ENCODE results near the gene EYA4.
A peak's percentile ranks its signal among the peaks of the same experiment; 100 is the strongest.

The EYA4 gene

GRCh38 chr6:133456944-133457343, 215.8 kb downstream of the EYA4 start:
- DNase-seq (ENCODE audit: low spot score): no peak

- DNase-seq (ENCODE audit: low spot score): no peak
Observed at GRCh38 chr6:133460101-133460500, 218.9 kb downstream of the EYA4 start.

GRCh38 chr6:133463790-133464189, 222.6 kb downstream of the EYA4 start:
- DNase-seq (ENCODE audit: low spot score): no peak

DNA sequence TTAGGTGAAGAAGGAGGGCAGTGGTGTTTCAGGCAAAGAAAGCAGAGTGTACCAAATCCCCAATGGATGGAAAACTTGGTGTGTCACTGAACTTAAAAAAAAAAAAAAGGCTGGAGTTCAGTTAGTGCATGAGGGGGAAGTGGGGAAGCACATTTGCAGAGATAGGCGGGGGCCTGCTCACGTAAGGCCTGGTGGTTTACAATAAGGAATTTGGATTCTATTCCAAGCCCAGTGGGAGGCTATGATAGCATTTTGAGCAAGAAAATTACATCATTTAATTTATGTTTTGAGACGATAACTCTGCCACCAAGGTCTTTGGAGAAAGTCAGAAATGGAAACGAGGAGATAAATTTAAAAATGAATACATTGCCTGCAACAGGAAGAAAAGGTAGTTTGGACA, 225.5 kb downstream of the EYA4 start:
- DNase-seq (ENCODE audit: low spot score): no peak

DNA sequence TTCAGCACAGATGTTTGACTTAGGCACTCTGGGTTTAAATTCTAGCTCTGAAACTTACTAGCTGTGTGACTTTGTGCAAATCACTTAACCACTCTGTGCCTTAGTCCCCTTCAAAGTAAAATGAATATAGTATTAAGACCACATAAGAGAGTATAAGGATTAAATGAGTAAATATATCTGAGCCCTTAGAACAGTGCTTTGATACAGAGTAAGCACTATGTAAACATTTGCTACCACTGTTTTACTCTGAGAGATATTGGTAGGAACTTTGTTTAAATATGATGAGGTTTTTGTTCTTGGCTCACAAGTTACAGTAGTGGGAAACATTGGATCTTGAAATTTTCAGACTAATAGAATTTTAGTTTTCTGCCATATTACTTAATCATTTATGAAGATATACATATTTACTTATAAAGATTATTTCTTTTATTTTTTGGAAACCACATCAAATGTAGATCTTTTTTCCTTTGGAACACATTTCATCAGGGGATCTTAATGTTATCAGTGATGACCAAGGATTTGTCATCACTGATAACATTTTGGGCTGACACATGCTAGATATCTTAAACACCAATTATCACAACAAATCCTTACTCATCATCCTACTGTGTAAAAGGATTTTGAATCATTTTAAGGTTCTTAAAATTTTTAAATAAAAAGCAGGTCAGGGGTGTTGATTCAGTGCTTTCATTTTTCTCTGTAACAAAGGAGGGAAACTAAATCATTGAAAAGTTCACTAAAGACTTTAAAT, 226.2 kb downstream of the EYA4 start:
- no peak for DNase-seq (ENCODE audit: low spot score)

GRCh38 chr6:133467982-133468380, 226.8 kb downstream of the EYA4 start:
- no peak for DNase-seq (ENCODE audit: low spot score)

DNA sequence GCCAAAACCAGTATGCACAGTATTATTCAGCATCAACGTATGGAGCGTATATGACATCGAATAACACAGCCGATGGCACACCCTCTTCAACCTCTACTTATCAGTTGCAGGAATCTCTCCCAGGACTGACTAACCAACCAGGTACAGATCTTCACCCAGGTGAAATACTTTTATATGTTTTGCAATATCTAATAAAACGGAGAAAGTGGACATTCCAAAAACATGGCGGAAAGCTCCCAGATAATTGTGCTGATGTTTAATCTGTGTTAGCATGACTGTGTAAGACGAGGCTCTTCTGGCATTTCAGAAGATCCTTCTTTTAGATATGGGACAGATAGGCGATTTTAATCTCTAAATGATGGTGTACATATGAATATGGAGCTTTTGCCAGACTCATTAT, 227.4 kb downstream of the EYA4 start:
- DNase-seq (ENCODE audit: low spot score): no peak

DNA sequence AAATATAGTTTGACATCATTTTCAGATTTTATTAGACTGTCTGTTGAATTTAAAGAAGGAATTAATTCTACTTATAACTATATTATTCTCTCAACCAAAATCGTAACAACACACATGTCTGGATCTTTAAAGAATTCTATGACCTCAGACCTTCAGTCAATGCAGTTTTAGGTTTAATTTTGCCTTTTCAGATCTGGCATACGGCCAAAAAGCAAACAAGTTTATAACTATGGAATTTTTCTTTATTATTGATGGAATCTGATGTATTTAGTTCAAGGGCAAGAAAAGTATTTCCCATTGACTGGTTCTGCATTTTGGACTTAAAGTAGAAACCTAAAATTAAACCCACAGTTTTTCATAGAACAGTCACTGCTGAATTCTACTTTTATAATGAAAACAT, 233.4 kb downstream of the EYA4 start:
- DNase-seq (ENCODE audit: low spot score): no peak

DNA sequence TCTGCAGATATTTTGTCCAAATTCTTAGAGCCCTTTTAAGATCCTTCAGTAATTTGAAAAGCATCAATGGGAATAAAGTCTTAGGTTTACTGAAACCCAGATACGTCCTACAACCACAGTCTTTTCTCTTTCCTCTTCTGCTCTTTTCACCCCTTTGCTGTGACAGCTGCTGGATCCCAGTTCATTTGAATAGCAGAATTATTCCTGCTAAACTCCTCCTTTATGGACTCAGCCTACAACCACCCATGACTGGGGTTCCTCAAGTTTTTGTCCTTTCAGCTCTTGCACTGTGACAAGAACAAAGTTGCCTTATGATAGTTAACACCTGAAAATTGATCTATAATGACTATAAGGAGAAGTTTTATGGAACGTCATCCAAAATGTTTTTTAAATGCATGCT, 237.5 kb downstream of the EYA4 start:
- no peak for DNase-seq (ENCODE audit: low spot score)

DNA sequence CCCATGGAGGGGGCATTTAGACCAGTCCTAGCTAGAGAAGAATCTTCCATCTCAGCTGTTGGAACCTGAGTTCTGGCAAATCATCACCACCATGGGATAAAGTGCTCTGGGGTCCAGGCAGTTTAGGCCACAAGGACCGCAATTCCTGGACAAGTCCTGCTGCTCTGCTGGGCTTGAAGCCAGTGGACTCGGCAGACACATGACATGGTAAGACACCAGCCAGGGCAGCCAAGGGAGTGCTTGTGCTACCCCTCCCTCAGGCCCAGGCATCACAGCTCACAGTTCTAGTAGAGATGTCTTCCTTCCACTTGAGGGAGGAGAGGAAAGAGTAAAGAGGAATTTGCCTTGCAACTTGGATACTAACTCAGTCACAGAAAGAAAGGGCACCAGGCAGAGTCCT, 246.0 kb downstream of the EYA4 start:
- no peak for DNase-seq (ENCODE audit: low spot score)

- DNase-seq (ENCODE audit: low spot score): no peak
Observed at GRCh38 chr6:133495205-133495903, 254.2 kb downstream of the EYA4 start.

DNA sequence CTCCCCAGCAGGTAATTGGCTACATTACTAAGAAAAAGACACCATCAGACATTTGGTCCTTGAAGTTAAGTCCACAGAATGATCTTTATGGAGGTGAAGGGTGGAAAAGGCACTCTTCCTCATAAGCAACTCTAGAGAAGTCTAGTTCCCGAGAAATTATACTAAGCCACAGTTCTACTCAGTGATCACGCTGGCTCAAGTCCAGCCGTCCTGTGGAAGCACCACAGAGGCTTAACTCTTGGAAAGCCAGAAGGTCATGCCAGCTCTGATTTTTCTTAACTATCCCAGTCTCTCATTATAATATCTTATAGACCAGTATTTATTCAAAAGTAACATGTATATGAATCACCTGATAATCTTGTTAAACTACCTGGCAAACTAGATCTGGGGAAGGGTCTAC, 258.5 kb downstream of the EYA4 start:
- DNase-seq (ENCODE audit: low spot score): no peak

DNA sequence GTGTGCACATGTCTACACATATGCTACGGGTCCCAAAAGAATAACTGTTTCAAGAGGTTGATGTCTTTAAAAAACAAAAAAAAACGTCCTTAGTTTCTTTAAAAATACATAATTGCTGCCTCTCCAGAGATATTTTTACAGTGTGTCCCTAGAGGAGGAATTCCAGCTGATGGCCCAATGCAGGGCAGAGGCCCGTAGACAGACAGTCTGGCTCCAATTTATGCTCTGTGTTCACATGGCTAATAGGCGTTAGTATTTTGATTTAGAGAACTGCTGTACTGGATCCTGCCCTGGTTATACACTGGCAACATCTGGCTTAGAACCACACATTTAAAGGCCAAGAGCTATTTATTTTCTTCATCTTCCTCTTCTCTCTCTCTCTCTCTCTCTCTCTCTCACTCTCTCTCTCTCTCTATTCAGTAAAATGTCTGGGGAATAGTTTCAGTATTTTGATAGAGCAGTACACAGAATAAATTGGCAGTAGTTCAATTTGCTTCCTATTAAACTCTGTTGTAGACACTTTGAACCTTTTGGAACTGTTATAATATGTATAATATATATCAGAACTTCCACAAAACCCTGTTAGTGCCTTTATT, 260.6 kb downstream of the EYA4 start:
- no peak for DNase-seq (ENCODE audit: low spot score)

GRCh38 chr6:133502441-133503335, 261.5 kb downstream of the EYA4 start:
- no peak for DNase-seq (ENCODE audit: low spot score)

- DNase-seq (ENCODE audit: low spot score): no peak
Observed at GRCh38 chr6:133503336-133503729, 262.2 kb downstream of the EYA4 start.

DNA sequence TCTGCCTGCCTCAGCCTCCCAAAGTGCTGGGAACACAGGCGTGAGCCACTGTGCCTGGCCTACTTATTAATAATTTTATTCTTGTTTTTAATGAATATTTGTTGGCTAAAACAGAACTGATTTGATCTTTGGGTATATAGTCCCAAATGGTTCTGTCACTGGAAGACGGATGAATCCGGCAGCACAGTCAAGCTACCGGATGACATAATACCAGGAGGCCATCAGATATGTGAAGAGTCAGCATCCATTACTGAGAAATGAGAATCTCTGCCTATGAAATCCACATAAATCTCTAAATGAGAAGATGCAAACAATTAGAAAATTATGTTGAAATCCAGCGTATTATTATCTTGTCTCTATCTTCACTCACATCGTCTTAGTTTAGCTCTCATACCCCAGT, 263.0 kb downstream of the EYA4 start:
- no peak for DNase-seq (ENCODE audit: low spot score)

- no peak for DNase-seq (ENCODE audit: low spot score)
Observed at GRCh38 chr6:133504761-133505160, 263.6 kb downstream of the EYA4 start.

DNA sequence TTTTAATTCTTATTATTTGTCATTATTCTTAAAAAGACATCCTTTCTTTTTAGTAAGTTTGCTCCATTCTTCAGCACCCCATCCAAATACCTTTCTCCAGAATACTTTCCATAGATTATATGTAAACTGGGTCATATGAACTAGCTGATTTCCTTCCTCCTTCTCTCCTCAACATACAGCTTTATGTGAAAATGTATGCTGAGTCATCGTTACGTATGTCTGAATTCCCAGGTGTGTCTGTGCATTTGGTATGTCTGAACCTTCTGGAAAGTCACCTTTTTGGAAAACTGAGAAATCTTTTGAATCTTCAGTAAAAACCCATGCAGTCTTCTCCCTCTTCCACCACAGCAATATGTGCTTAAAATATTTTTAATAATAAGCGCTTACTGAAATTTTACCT, 264.5 kb downstream of the EYA4 start:
- DNase-seq (ENCODE audit: low spot score): no peak

- peak; percentile 42 for DNase-seq (ENCODE audit: low spot score)
Observed at GRCh38 chr6:133512410-133513016, 271.4 kb downstream of the EYA4 start.

- DNase-seq (ENCODE audit: low spot score): no peak
Observed at GRCh38 chr6:133523816-133524215, 282.7 kb downstream of the EYA4 start.

GRCh38 chr6:133526436-133526835, 285.3 kb downstream of the EYA4 start:
- DNase-seq (ENCODE audit: low spot score): no peak

GRCh38 chr6:133528566-133528965, 287.4 kb downstream of the EYA4 start:
- DNase-seq (ENCODE audit: low spot score): no peak

Measured in COLO829 (cell line).